Activated naive CD4-positive, alpha-beta T cell treated with anti-CD3 and anti-CD28 coated beads, Interleukin-2, amount 50 U/mL, for 16 hours (primary cell): ENCODE data around the gene CCDC27.
A peak's percentile ranks its signal among the peaks of the same experiment; 100 is the strongest.

ENCODE experiments used
- DNase-seq: peaks from one replicate; pipeline ENCODE4 v3.0.0-alpha.2; 2020

CCDC27 gene

GRCh38 chr1:3778590-3779264 is 26.5 kb downstream of the CCDC27 start:
- no peak for DNase-seq

- DNase-seq = no peak
Measured at GRCh38 chr1:3779265-3779911, 27.1 kb downstream of the CCDC27 start.

DNA sequence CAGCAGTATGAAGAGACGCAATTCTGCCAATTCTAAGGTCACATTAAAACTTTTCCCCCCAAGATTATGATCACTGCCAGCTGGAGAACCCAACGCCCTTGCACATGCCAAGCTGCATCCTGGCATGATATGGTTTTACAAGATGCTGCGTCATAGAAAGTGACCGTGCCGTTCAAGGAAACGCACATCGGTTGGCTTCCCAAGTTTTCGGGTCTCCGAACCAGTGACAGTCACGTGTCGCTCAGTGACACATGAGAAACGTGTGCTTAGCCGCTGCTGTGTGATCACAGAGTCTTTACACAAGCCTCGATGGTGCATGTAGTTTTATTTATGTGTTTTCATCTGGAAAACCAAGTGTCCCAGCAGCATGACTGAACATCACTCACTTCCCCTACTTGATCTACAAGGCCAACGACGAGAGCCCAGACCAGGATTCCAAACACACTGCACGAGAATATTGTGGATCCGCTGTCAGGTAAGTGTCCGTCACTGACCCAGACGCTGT is 27.7 kb downstream of the CCDC27 start:
- no peak for DNase-seq

DNA sequence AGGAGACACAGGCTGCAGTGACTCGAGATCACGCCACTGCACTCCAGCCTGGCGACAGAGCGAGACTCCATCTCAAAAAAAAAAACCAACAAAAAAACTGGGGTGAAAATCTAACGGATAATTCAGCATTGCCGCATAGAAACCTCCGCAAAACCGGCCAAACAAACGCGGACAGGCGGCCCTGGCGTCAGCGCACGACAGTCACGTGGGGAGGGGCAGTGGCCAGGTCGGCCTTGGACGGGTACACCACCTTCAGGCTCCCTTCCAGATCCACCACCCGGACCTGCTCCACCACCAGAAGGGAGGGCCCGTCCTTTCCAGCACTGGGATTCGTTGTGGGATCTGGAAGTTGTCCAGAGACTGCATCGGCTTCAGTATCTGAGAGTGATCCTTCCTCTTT is 28.7 kb downstream of the CCDC27 start:
- DNase-seq = no peak

DNA sequence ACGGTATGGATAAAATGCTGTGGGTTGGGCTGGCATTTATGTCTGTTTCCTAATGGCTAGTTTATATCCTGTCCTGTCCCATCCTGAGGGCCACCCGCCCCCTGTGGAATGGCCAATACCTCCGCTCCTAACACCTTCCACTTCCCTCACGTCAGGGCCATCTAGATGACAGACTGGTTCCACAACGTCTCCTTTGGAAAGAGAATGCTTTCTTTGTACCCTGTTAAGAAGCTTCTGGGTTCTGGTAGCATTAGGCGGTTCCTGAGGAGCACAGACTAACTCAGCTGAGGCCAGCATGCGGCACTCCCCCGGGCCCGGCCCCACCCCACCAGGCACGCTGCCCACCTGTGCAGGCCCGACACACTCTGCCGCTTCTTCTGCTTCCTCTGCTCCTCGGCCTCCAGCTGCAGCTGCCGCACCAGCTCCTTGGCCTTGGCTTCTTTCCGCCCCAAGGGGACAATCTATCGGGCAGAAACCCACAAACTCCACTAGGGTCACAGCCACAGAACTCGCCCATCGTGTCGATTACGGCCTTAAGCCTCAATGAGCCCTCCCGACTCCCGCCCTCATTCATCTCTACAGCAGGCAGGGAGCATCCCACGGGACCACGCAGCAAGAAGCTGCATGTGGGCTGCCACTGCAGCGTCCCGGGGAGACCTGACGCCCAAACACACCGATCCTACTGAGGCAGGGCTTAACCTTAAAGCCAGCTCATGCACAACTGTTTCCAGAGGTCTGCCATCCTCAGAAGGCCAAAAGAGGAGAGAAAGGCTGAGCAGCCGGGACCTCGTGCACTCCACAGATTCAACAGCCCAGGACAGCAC is 31.6 kb downstream of the CCDC27 start:
- no peak for DNase-seq

GRCh38 chr1:3785045-3785444 is 32.8 kb downstream of the CCDC27 start:
- DNase-seq = no peak

DNA sequence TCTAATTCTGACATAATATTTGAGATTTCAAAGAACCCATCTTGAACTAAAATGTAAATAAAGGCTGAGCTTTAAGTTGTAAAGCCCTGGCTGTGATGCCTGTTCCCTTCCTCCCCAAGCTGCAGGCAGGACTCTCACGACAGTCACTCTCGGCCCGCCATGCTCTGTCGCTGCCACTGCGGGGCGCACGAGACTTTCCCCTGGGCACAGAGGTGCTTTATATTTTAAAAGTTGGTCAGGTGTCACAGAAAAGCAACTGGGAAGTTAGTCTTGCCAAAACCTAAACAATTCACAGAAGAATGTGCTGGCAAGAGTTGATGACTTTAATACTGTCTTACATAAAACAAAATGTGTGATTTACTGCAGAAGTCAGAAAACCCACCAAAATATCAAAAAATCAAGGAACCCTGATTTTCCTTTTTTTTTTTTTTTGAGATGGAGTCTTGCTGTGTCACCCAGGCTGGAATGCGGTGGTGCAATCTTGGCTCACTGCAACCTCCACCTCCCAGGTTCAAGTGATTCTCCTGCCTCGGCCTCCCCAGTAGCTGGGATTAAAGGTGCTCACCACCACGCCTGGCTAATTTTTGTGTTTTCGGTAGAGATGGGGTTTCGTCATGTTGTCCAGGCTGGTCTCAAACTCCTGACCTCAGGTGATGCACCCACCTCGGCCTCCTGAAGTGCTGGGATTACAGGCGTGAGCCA is 33.4 kb downstream of the CCDC27 start:
- DNase-seq = no peak

DNA sequence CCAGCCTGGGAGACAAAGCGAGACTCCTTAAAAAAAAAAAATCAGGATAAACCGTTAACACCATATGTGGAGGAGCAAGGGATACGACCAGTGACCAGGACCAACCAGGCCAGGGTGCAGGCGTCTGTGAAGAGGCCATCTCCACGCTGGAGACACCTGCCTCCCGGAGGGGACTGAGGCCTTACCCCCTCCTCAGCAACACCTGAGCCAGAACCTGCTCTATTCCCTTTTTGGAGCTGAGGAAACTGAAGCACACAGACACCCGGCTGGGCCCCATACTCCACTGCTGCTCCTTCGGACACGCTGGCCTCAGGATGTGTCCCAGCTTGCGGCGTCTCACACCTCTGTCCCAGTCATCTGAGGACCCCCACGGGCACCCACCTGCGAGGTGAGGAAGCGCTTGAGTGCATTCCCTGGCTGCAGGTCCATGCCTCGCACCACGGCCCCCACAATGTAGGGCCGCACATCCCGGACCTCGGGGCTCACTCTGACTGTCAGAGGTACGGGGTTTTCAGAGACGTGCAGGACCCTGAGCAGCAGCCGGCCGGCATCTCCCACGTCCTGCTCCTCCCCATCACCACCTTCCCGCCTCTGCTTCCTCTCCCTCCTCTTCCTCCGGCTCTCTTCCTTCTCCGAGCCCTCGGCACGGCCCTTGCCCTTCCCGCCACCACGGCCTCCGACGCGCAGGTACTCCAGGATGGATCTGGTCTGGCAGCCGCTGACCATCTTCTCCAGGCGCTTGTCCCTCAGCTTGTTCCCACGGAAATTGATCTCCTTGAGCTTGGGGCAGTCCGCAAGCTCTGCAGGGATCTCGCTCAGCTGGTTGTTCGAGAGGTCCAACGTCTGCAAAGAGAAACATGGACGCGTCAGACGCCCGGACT is 34.5 kb downstream of the CCDC27 start:
- no peak for DNase-seq

- no peak for DNase-seq
Measured at GRCh38 chr1:3787349-3787715, 35.1 kb downstream of the CCDC27 start.

- no peak for DNase-seq
Measured at GRCh38 chr1:3787745-3788605, 35.7 kb downstream of the CCDC27 start.

GRCh38 chr1:3788756-3789420 is 36.6 kb downstream of the CCDC27 start:
- no peak for DNase-seq

DNA sequence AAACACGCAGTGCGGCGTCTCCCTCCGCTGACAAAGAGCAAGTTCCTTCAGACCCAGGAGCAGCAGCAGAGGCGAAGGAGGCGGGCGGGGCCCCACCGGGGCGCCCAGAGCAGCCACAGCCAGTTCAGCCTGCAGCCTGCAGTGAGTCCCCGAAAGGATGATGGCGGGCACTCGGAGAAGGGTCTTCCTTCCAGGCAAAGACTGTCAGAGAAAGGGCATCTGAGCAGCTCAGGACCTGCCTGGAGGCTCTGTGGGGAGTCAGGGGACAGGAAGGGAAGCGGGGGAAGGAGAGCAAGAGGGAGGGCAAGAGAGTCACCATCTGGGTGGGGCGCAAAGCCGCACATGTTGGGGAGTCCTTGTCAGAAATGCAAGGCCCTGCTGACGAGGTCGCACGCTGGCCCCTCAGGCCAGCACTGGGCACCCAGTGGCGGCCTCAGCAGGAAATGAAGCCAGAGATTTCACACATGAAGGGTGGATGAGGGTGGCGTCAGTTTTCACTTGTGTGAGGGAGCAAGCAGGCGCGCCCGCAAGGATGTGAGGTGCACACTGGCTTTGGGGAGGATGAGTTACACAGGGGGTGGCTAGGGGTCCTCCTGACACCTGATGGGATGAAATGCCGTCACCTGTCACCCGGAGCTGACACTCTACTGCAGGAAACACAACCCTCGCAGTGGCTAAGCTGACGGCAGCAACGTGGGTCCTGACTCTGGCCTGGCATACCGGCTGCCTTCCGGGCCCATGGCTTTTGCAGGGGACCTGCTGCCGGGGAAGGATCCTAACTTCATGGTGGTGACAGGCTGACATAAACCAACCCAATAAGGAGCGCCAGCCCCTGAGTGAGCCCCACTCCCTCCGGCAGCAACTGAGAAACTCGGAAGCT is 37.4 kb downstream of the CCDC27 start:
- DNase-seq = no peak

GRCh38 chr1:3790500-3790923 is 38.3 kb downstream of the CCDC27 start:
- no peak for DNase-seq

GRCh38 chr1:3790952-3791351 is 38.7 kb downstream of the CCDC27 start:
- DNase-seq = no peak

- no peak for DNase-seq
Measured at GRCh38 chr1:3795453-3796214, 43.4 kb downstream of the CCDC27 start.

DNA sequence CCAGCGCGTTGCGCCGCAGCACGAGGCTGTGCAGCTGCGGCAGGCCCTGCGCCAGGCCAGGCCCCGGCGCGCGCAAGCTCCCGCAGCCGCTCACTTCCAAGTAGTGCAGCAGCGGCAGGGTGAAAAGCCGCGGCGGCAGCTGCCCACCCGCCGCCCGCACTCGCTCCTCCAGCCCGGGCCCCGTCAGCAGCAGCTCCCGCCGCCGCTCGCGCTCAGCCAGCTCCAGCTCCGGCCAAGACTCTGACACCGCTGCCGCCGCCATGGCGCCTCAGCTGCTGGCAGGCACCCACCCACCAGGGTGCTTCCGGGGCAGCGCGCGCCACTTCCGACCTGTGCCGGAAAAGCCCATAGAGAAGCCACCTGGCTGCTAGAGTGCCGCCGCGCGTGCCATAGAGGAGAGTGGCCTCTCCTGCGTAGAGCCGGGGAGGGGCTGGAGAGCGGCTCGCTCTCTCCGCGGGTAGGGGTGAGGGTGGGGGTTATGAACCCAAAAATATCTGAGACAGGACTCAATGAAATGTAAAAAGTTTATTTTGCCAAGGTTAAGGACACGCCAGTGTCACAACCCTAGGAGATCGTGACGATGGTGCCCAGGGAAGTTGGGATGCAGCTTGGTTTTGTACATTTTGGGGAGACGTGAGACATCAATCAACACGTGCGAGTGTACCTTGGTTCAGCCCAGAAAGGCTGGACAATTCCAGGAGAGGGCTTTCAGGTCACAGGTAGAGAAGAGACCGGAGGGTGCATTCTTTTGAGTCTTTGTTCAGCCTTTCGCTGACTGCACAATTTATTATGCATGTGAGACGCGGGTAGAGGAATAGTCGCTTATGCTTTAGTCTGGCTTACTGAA is 44.2 kb downstream of the CCDC27 start, which contains the start of gene LRRC47:
Gene LRRC47, minus strand, starts transcription at position 284 of the 847 bp plus-strand sequence. Its CDS starts 22 bp downstream, at position 262.
- peak; percentile 95 for DNase-seq

DNA sequence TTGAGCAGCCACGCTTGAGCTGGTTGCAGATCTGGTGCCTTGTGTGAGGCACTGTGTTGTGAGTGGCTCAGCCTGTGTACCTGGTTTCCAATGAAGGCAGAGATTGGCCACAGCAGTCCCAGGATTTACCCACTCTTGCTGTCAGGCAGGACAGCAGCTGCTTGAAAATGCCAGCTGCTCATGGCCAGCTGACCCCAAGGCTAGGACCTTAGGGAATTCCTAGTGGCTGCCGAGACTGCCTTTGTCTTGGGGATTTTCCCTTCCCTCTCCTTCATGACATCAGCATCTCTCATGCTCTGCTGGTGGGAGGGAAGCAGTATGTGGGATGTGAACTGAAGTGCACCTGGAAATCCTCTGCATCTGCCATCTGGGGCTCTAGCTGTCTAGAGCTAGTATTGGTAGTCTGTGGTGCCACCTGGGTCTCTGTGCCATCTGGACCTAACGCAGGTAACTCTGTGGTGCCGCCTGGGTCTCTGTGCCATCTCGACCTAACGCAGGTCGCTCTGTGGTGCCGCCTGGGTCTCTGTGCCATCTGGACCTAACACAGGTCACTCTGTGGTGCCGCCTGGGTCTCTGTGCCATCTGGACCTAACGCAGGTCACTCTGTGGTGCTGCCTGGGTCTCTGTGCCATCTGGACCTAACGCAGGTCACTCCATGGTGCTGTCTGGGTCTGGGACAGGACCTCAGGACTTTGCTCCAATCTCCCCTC is 47.9 kb downstream of the CCDC27 start:
- no peak for DNase-seq
